KG1 (cell line): Measurements from ENCODE around the gene ANXA7.

ENCODE experiments used
- DNase-seq: peaks from one replicate; lab custom pipeline; 2025; lab: John Stamatoyannopoulos, UW

Gene ANXA7

DNA sequence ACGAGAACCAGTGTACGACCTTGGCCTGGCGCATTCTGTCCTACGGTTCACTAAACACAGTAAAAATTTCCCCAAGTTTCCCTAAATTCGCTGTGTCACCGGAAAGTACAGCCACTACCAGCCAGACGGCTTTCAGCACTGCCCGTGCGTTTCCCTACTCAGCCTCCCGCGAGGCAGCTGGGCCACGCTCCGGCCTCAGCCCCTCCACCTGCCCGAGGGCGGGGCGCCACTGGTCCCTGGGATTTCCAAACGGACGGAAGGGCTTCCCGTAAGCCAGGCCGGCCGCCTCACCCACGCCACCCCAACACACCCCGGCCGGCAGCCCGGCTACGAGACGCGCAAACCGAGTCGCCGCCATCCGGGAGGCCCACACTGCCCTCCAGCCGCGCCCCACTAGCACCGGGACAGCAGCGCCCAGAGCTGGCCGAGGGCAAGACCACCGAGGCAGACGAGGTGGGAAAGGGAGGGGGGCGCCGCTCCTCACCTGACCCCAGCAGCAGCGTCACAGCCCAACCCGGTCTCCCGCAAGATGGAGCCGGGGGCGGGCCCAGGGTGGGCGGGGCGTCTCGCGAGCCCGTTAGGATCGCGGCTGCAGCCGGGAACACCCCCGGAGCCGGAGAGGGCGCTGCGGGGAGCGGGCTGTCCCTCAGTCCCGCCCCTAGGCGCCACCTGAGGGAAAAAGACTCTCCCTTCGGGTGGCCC lies at the start of gene ANXA7:
ANXA7 (minus strand) TSS at position 531 of the 702 bp plus-strand sequence. CDS start 13,202 bp downstream, outside the sequence.
- peak; percentile 83 for DNase-seq

DNA sequence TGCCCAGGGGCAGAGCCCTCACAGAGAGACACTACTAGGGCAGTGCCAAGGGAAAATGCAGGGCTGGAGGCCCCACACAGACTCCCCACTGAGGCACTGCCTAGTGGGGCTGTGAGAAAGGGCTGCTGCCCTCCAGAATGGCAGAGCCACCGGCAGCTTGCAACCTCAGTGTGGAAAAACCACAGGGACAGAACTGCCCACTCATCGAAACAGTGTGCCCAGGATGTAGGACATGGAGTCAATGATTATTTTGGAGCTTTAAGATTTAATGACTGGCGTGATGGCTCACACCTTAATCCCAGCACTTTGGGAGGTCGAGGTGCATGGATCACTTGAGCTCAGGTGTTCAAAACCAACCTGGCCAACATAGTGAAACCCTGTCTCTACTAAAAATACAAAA lies 47.0 kb upstream of the ANXA7 start:
- DNase-seq: no peak

DNA sequence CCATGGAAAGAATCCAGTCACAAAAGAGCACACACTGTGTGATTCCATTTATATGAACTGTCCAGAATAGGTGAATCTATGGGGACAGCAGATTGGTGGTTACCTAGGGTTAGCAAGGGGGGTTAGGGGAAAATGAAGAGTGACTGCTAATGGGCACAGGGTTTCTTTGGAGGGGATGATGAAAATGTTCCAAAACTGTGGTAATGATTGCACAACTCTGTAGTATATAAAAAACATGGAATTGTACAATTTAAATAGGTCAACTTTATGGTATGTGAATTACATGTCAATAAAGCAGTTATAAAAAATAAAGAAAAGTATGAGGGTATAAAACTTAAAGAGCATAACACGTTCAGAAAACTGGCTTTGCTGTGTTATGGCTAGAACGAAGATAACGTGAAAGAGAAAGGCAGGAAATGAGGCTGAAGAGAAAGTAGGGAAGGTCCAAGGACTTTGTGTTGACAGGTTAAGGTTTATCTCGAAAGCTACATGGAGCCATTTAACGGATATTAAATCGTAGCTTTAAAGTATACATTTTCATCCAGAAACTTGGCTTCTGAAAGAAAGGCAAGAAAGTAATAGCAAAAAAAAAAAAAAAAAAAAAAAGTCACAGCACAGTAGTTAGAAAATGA lies 45.9 kb upstream of the ANXA7 start:
- DNase-seq: no peak

DNA sequence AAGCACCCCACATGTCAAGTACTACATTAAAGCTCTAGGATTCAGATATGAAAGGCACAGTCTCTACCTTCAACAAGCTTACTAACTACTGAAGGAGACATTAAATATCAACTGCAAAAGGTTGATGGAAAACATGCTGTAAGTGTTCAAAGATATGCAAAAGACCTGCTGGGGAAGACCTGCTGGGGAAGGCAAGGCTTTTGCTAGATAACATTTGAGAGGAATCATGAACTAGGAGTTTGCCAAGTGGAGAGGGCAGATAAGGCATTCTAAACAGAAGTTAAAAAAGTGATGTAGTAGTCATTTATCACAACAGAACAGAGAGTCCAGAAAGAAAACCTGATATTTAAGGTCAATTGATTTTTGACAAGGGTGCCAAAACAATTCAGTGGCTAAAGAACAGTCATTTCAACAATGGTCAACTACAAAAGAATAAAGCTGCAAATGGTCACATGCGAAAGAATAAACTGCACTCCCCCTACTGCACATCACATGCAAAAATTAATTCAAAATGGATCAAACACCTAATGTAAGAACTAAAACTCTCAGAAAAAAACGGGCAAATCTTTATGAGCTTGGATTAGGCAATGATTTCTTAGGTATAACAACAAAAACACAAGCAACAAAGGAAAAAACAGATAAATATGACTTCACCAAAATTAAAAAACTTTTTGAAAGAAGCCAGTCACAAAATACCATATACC lies 42.5 kb upstream of the ANXA7 start:
- no peak for DNase-seq

DNA sequence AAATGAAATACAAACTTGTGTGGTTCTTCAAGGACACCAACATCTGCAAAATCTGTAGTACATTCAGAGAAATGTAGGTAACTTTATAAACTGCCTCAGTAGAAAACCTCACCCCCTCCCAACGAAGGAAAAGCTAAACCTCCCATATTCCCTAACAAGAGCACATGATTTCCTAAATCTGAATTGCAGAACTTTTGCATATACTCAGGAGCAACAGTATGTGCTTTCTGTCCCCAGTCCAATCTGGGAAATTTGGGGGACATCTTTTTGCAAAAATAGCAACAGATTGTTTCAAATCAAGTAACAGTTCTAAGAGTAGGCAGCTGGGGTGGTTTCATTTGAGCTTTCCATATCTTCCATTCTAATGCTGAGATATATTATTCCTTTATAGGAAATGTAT lies 35.3 kb upstream of the ANXA7 start:
- DNase-seq: no peak

DNA sequence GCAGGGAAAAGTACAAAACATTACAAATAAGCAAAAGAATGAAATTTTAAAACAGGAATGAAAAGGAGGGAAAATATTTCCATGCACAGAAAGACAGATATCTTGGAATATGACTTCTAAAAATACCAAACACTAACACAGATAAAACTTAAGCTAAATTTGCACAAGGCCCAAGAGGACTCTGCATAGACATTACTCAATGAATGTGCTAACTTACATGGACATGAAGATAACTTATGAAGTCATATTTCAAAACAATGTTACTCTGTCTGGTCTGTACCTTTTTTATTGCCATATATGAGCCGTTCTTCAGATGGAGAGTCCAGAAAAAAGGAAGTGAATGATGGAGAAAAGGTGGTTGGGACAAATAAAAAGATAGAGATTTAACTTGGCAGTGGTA lies 34.5 kb upstream of the ANXA7 start:
- no peak for DNase-seq

DNA sequence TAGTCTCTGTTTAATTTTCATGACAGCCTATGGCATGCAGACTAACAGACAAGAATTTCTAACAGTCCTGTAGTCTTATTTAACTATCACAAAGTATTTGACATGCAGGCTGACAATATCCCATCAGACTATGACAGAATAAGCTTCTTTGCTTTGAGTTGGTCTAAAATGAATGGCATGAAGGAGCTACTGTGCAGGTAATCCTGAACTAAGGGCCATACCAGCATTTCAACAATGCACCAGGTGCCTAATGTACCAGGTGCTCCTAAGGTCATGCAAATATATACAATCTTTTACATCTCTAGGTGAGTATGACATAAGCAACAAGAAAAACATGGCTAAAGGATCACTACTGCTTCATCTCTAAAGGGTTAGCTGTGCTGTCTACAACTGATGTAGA lies 33.1 kb upstream of the ANXA7 start:
- DNase-seq: no peak

DNA sequence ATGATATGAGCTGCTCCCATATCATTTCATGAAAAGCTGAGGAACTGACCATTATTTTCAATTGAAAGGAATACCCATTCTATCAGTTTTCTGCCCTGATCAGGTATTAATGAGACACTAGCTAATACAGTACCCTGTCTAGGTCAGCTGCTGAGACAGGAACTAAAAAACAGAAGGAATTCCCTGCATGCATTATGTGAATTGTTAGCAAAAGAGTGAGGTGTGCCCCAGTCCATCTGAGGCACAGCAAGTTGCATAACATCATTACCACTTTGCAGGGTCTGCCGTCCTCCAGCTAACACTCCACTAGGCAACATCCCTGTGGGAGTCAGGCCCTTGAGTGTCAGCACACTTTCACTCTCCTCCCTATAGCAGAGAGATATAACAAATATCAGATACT lies 30.6 kb upstream of the ANXA7 start:
- no peak for DNase-seq

DNA sequence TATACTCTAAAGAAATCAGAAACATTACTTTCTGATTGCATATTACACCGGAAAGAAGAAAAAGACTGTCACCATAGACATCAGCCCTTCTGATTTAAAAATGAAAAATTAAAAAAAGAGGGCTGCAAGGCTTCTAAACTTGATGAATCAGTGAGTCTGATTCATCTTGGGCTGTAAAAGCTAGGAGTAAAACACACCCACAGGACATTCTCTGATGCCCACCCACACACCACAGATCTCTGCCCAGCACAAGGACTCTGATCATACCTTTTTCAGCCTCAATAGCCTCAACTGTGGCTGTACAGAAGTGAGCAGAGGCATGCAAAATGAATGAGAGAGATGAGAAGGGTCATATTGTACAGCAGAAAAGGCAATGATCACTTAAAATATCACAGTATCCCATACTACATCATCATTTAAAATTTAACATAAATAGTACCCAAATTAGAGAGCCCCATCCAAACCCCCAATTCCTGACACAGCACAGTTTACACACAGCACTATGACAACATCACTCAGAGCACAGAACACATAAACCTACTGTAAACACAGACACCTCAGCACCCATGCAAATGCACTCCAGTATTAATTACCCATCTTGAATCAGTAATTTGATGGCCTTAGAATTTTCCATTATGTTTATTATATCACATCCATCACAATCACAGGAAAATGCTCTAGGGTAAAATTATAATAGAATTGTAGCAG lies 25.9 kb upstream of the ANXA7 start:
- DNase-seq: no peak

DNA sequence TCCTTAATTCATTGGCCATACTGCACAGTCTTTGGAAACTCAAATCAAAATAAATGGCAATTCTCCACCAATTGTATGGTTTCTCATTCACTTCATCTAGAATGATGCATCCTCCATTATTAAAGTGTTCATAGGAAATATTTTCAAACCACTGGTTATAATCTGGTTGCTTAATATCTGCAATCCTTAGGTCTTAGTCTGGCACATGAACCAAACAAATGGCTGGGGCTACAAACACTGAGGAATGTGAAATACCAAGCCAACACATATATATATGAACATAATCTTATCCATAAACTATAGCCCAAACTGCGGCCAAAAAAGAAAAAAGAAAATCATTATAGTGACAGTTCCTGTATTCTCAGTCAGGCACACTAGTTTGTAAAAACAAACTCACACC lies 25.2 kb upstream of the ANXA7 start:
- no peak for DNase-seq

DNA sequence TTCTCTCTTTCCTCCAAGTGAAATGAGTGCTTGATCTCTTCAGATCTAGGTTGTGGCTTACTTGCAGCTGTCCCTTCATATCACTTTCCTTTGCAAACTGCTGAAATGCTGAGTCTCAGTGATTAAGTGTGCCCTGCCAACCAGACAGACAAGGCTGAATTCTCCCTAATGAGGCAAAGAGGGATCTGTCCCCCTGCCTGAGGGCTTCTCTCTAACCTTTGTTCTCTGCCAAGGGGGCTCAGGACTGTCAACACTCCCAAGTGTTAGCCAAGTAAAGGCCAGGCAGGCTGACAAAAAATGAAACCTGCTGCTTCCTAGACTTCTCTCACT lies 19.6 kb upstream of the ANXA7 start, which contains the start of gene MSS51:
MSS51 (minus strand) TSS at position 24 of the 330 bp plus-strand sequence. CDS start 5,277 bp downstream, outside the sequence.
- DNase-seq: no peak

DNA sequence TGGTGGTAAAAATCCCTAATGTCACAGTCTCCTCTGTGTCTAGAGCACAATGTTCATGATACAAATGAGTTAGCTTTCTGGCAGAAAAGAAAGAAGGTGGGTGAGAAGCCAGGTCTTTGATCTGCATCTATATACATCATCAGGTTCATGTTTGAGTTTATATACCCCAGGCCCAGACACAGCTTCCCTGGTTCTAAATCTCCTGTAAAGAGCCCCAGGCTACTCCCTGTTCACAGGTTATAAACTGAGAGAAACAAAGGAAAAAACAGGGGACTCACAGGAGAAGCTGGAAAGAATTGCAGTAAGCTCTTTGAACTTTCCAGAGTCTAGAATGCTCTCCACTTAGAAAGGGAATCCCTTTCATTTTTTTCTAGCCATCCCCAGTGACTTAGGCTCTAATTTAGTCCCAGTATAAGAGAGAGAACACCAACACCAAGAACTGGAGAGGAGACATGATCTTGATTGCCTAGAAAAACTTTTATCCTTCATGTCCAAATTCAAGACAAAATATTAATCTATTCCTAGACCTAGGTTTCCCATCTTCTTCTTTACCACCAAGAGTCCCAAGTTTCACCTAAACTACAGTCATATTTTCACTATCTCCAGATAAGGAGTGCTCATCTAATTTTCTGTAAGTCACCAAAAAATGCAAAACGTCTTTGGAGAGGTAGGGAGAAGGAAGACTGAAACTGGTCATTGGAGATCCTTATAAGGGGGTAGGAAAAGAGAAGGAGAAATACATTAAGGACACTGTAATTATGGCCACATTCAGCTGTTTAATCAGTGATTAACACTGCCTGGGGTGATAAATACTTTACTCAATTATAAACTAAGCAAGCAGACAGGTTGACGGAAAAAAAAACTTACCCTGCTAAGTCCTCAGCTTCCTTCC lies 19.0 kb upstream of the ANXA7 start:
- DNase-seq: no peak

DNA sequence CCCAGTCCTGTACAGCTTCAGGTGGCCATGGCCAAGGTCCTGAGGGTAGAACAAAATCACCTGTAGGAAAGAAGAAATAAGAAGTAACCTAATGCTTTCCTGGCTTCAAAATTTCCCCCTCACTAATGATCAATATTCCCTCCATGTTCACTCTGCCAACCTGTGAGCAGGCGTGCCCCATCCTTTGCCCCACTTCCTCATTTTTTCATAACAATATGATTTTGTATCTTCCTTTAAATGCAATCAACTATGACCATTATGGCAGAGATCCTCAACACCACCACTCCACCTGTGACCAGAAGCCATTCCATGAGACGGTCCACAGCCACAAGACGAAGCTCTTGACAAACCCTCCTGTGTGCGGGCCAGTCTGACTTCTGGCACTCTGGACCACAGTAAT lies 12.5 kb upstream of the ANXA7 start:
- no peak for DNase-seq

DNA sequence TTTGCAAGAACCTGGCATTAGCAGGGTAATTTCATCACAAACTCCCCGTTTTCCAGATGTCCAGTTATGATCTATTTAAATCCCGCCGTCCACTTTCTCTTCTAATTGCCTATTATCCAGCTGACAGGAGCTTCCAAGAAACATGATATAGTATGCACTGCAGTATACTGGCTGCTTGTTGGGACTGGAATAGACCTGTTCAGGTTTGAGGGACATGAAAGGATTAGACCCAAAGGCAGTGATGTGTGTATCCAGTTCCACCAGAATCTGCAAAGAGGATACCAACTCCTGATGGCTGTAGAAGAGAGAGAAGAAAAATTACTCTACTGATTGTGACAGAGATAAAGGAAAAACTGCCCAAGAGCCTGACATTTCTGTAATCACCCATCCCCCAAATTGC lies 10.6 kb upstream of the ANXA7 start:
- no peak for DNase-seq

DNA sequence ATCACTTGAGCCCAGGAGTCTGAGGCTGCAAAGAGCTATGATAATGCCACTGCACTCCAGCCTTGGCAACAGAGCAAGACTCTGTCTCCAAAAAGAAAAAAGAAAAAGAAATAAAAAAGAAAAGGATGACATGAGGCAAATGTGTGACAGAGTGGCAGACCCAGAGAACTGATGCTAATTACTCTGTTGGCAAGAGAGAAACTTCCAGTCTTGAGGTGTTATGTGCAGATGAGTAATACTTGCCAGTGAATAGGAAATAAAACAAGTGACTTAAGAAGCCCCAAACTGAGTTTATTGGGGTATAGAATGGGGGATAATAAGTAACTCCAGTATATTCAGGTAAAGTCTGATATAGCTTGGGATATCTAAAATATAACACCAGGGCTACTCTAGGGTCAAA lies 9.5 kb upstream of the ANXA7 start:
- DNase-seq: no peak

DNA sequence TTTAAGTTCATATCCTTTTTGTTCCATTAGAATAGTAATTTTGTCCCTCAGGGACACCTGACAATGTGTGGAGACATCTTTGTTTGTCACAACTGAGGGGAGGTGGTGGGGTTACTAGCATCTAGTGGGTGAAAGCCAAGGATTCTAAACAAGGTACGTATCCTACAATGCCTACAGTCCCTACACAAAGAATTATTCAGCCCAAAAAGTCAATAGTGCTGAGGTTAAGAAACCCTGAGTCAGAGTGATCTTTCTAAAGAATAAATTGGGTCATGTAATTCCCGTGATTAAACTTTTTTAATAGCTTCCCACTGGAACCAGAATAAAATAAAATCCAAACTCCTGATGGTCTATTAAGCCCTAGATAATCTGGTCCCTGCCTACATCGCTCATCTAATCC lies 2.7 kb upstream of the ANXA7 start:
- DNase-seq: no peak

DNA sequence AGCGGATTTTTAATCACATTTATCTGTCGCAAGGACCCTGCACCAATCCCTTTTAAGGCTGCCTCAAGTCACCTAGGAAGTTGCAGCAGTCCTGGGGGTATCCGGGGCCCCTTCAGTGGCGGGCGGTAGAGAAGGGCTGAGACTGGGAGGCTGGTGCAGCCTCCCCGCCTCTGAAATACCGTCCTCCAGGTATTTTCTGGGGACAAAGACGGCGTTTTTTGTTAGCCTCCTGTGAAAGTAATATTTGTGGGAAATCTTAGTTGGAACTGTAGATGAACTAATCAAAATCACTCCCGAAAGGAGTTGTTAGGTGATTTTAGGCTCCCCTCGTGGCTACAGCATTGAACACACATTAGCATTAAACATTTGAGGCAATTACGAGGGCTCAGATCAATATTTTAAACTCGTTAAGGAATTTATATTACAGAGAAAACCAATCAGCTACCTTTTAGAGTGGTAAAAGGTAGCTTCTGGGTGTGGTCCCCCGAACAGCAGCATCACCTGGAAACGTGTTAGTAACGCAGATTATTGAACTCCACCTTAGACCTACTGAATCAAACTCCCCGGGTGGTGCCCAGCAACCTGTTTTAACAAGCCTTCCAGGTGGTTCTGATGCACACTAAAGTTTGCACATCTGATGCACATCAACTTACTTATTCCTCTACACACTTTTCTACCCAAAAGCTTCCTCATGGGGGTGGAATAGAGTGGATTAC lies 530 bp upstream of the ANXA7 start:
- peak; percentile 63 for DNase-seq

DNA sequence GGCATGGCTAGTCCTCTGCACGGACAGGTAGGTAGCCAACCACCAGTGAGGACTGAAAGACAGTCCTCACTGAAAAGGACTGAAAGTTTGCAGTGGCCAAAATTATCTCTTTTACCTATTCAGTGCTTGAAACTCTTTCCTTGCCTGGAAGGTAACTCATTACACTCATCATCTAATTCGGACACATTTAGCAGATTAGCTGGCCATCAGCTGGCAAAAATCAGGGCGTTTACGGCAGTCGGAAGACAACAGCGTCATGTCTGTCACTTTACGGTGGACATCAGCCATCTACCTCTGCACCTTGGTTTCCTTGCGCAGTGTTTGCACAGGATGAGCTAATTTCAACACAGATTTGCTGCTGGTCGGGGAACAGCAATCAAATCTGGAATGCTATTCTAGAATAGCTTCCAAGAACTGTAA lies 740 bp downstream of the ANXA7 start:
- DNase-seq: no peak

DNA sequence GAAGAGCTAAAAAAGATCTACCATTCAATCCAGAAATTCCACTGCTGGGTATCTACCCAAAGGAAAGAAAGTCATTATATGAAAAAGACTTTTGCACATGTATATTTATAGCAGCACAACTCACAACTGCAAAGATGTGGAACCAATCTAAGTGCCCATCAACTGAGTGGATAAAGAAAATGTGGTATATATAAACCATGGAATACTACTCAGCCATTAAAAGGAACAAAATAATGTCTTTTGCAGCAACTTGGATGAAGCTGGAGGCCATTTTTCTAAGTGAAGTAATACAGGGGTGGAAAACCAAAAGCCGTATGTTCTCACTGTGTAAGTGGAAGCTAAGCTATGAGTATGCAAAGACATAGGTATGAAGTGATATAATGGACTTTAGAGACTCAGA lies 3.0 kb downstream of the ANXA7 start:
- no peak for DNase-seq

DNA sequence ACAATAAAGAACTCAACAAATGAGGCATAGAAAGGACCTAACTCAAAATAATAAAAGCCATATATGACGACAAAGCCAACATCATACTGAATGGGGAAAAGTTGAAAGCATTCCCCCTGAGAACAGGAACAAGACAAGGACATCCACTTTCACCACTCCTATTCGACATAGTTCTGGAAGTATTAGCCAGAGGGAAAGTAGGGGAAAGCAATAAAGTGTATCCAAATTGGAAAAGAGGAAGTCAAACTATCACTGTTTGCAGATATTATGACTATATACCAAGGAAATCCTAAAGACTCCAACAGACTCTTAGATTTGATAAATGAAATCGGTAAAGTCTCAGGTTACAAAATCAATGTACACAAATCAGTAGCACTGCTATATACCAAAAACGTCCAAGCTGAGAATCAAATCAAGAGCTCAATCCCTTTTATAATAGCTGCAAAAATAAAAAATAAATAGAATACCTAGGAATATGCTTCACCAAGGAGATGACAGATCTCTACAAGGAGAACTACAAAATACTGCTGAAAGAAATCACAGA lies 4.8 kb downstream of the ANXA7 start:
- no peak for DNase-seq

DNA sequence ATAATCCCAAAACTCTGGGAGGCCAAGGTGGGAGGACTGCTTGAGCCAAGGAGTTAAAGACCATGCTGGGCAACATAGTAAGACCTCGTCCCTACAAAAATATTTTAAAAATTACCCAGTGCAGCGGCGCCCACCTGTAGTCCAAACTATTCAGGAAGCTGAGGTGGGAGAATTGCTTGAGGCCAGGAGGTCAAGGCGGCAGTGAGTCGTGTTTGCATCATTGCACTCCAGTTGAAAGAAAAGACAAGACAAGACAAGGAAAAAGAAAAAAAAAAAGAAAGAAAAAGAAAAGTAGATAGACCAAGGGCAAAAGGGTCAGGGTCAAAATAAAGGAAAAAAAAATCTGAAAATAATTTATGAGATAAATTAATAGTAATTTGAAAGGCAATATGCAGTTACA lies 5.8 kb downstream of the ANXA7 start:
- DNase-seq: no peak
